Endometrial microvascular endothelial cells (primary cell): Measurements from ENCODE around the gene ICA1. TPM values are rescaled to one million over a fixed set of nuclear protein-coding genes. Genes with fewer than 3 reads are reported as not detected.
"Not testable (repeated sequence)": the region's sequence is repeated elsewhere in the genome, so short reads cannot be mapped to it uniquely, and the experiment has no call there.

Experiments used
- in situ Hi-C: cut with HindIII; loops from 2 replicates; pipeline ENCODE4 v1.10.0; 2017; ENCODE audit warnings: low sequenced_read_pairs, low pct_unique_long_range_greater_than_20kb; ENCODE audit errors: inconsistent ontology term
- total RNA-seq: library from RNA; depleted of rRNA; stranded (reverse); fragments of >200 nt; gene quantifications from one replicate; pipeline ENCODE4 v1.2.3, GENCODE V29; 2015; ENCODE audit errors: inconsistent ontology term

The ICA1 gene
- total RNA-seq, 1 donor from 2014 or later, result 18.0 TPM

DNA sequence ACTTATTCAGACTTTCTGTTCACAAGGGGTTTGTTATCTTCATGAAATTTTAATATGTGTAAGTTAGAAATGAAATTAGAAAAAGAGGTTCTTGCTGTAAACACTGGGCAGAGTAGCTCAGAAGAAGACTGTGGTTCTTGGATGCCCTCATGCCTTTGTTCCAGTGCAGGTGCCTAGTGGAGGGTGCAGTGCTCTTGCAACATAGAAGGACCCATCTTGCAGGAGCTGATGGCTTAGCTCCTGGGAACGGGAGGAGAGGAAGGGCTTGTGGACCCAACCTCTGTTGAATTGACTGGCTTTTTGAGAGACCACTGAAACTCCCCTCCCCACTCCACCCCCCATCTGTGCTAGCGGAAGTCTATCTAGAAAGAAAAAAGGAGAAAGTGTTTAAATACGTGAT lies 176.5 kb downstream of the ICA1 start:
- in situ Hi-C loops, result no loop called here

DNA sequence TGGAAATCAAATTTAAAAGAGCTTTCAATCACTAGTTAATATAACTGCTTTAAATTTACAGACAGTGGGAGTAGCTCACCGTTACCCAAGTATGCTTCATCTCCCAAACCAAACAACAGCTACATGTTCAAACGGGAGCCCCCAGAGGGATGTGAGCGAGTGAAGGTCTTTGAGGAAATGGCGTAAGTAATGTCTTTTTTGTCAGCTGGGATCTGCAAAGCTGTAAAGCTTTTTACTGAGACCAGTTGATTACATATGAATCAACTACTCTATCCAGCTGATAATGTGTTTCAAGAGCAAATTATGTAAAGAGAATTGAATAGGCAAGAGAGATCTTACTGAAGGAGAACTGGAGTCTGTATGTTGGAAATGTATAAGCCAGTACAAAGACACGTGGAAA lies 177.1 kb downstream of the ICA1 start:
- in situ Hi-C loops, result no loop called here

DNA sequence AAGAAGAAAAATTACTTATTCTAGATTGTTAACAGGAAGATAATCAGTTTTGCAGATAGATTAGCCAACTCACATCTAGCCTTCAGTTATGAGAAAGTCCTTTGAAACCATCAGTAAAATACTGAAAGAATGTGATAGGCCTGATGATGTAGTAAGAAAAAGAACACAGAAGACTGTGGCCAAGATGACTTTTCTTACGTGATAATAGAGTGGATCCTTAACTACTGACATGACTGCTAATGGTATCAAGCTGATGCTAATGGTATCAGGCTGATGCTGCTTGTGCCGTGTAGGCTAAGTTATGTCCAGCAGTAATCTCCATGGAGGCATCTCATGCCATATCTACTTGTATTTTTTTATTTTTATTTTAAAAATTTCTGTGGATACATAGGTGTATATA lies 179.2 kb downstream of the ICA1 start:
- in situ Hi-C loops, result no loop called here

DNA sequence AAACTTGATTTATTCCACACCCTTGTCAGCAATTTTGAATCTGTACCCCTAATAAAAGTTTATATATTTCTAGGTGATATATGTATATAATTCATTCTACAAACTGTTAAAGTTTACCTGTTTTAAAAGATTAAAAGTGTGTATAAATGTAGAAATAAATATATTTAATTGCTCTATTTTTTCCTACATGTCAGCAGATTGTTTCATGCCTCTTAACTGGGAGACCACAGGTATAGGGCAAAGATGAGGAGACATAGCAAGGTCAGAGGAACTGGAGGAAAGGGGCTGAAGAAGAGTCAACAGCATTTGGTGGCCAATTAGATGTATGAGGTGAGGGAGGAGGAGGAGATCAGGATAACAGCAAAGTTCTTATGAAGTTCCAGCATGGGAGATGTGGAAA lies 183.5 kb downstream of the ICA1 start:
- in situ Hi-C loops, result no loop called here

DNA sequence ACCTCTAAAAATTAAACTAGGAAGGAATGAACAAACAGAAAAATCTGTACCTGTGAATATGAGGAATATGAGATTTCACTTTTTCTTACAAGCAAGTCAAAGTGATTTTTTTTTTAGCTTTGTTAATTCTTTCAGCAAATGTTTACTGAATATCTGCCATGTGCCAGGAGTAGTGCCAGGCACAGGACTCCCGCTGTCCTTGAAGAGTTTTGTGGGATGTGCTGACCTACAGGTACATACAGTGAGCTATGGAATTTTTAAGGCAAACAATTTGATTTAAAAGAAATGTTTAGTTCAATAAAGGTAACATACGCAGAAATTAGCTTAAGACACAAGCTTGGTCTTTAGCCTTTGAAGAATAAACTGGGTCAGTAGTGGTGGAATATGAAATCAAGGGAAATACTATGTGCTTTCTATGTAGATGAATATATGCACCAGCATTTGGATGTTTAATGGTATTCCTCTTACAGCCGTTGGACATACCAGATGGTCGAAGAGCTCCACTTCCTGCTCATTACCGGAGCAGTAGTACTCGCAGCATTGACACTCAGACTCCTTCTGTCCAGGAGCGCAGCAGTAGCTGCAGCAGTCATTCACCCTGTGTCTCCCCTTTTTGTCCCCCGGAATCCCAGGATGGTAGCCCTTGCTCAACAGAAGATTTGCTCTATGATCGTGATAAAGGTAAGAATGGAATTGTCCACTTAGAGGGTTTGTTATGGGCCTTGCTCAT lies 191.4 kb downstream of the ICA1 start:
- in situ Hi-C loops, result no loop called here

DNA sequence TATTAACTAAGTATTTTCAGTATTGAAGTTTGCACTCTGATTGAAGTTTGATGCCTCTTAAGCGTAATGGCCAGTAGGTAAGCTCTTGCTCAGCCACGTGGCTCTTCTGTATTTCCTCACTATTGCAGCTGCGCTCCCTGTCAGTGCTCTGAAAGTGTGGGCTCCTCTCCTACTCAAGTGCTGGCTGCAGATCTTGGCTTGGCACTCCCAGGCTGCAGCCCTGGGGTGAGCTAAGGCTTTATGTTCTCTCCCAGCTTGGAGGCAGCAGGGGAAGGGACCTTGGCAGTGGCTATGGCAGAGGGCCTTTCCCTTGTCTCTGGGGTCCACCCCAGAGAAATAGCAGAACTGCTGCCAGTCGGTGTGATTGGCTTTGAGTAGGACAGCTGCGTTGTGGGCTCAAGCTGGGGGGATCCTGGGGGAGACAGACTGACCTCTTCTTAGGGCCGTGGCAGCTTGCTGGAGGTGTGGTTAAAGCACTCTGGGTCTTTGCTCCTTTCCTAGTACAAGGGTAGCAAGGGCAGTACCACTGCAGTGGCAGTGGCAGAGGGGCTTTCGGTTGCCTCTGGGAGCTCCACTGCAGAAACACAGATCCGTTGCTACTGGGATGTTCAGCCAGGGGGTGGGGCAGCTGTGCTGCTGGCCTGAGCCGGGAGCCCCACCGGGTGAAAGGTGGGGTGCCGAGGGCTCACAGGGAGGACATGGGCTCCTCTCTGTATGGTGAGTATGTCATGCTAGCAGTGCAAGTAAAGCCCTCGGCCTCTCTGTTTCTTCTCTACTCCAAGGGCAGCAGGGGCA lies 192.9 kb downstream of the ICA1 start:
- in situ Hi-C loops, result no loop called here

DNA sequence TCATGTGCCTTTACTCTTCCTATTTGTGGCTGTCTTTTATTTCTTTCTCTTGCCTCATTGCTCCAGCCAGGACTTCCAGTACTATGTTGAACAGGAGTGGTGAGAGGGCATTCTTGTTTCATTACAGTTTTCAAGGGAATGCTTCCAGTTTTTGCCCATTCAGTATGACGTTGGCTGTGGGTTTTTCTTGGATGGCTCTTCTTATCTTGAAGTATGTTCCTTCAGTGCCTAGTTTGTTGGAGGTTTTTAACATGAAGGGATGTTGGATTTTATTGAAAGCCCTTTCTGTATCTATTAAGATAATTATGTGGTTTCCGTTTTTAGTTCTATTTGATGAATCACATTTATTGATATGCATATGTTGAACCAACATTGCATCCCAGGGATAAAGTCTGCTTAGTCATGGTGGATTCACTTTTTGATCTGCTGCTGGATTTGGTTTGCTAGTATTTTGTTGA lies 196.6 kb downstream of the ICA1 start:
- in situ Hi-C loops, result no loop called here

DNA sequence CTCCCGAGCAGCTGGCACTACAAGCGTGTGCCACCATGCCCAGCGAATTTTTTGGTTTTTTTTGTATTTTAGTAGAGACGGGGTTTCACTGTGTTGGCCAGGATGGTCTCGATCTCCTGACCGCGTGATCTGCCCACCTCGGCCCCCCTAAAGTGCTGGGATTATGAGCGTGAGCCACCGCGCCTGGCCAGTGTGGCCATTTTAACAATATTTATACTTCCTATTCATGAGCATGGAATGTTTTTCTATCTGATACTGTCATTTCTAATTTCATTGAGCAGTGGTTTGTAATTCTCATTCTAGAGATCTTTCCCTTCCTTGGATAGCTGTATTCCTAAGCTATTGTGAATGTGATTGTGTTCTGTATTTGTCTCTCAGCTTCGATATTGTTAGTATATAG lies 197.1 kb downstream of the ICA1 start:
- in situ Hi-C loops, result no loop called here

DNA sequence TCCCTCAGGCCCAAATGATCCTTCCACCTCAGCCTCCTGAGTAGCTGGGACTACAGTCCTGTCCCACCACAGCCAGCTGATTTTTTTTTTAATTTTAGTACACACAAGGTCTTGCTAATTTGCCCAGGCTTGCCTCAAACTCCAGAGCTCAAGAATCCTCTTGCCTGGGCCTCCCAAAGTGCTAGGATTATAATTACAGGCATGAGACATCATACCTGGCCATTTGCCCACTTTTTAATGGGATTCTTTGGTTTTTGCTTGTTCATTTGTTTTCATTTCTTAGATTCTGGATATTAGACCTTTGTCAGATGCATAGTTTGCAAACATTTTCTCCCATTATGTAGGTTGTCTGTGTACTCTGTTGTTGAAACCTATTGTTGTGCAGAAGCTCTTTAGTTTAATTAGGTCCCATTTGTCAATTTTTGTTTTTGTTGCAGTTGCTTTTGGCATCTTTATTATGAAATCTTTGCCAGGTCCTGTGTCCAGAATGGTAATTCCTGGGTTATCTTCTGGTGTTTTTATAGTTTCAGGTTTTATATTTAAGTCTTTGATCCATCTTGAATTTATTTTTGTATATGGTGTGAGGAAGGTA lies 198.2 kb downstream of the ICA1 start:
- in situ Hi-C loops, result no loop called here

DNA sequence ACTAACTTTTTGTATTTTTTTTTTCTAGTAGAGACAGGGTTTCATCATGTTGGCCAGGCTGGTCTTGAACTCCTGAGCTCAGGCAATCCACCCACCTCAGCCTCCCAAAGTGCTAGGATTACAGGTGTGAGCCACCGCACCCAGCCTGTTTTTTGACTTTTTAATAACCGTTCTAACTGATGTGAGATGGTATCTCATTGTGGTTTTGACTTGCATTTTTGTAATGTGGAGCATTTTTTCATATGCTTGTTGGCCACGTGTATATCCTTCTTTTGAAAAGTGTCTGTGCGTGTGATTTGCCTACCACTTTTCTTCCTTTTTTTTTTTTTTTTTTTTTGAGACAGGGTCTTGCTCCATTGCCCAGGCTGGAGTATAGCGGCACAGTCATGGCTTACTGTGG lies 198.7 kb downstream of the ICA1 start:
- in situ Hi-C loops, result not testable (repeated sequence)

Other genes starting within 250 kb of the ICA1 start
- not detected for gene NXPH1, start 171.4 kb upstream of the ICA1 start, total RNA-seq